ENCODE measurements around the gene ATF2.
A peak's percentile ranks its signal among the peaks of the same experiment; 100 is the strongest.

ATF2 gene

GRCh38 chr2:175167792-175168563 lies at the start of gene ATF2:
TSS of gene ATF2 (minus strand) at chr2:175168203. CDS start at chr2:175136443, 31,760 bp downstream.
- DNase-seq: peak; percentile 34 to 99 (median 96)

GRCh38 chr2:175207741-175208438 lies 39.9 kb upstream of the ATF2 start:
- DNase-seq: peak in 15 of 56 donors; percentile 0 to 22 (median 2)

GRCh38 chr2:175206866-175207265 lies 38.9 kb upstream of the ATF2 start:
- DNase-seq: no peak

- DNase-seq: no peak
Measured at GRCh38 chr2:175205523-175205922, 37.5 kb upstream of the ATF2 start.

- peak in 25 of 56 donors; percentile 1 to 63 (median 18) for DNase-seq
Measured at GRCh38 chr2:175203621-175204496, 35.9 kb upstream of the ATF2 start.

- DNase-seq: no peak
Measured at GRCh38 chr2:175195012-175195411, 27.0 kb upstream of the ATF2 start.

GRCh38 chr2:175188761-175189160 lies 20.8 kb upstream of the ATF2 start:
- no peak for DNase-seq

GRCh38 chr2:175187378-175187777 lies 19.4 kb upstream of the ATF2 start:
- no peak for DNase-seq

GRCh38 chr2:175183674-175184073 lies 15.7 kb upstream of the ATF2 start:
- no peak for DNase-seq

GRCh38 chr2:175181877-175182308 lies 13.9 kb upstream of the ATF2 start:
- DNase-seq: no peak

- peak; percentile 49 to 93 (median 82) for DNase-seq
Measured at GRCh38 chr2:175181104-175181876, 13.3 kb upstream of the ATF2 start, which contains the start of gene ATP5MC3. TSS of gene ATP5MC3 (minus strand) at chr2:175181710. CDS start at chr2:175181393, 317 bp downstream.

GRCh38 chr2:175180701-175181103 lies 12.7 kb upstream of the ATF2 start:
- DNase-seq: peak in 19 of 56 donors; percentile 3 to 59 (median 26)

- no peak for DNase-seq
Measured at GRCh38 chr2:175176624-175177023, 8.6 kb upstream of the ATF2 start.

- no peak for DNase-seq
Measured at GRCh38 chr2:175175896-175176295, 7.9 kb upstream of the ATF2 start.

GRCh38 chr2:175175320-175175719 lies 7.3 kb upstream of the ATF2 start:
- no peak for DNase-seq

- no peak for DNase-seq
Measured at GRCh38 chr2:175170659-175171304, 2.8 kb upstream of the ATF2 start.

- no peak for DNase-seq
Measured at GRCh38 chr2:175169191-175169590, 1.2 kb upstream of the ATF2 start.

GRCh38 chr2:175168564-175168945 lies 552 bp upstream of the ATF2 start:
- DNase-seq: no peak

- peak in 25 of 56 donors; percentile 16 to 62 (median 43) for DNase-seq
Measured at GRCh38 chr2:175167076-175167791, 769 bp downstream of the ATF2 start.
